ENCODE measurements around the gene ITPR2. TPM values are rescaled to one million over a fixed set of nuclear protein-coding genes. Genes with fewer than 3 reads are reported as not detected.

The ITPR2 gene
- total RNA-seq, 1 experiment from 2014 or later = 26.0 TPM

DNA sequence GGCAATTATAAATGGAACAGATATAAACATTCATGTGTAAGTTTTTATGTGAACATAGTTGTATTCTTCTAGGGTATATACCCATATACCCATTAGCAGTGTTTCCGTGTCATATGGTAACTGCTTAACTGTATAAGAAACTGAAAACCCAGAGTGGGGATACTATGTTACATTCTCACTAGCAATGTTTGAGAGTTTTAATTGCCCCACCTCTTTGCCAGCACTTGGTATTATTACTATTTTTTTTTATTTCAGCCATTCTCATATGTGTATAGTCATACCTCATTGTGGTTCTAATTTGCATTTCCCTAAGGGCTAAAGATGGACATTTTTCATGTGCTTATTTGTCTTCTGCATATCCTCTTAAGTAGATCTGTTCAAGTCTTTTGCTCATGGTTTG is 28.7 kb upstream of the ITPR2 start:
- no peak for DNase-seq
- no peaks in the 10 kb centered on the region; the same call in 1 of the 2 replicates for H3K9me2 ChIP-seq (ENCODE audit: insufficient read depth)
- H4K20me1 ChIP-seq (ENCODE audit: insufficient read depth) = no peaks in the 10 kb centered on the region
- no peaks in the 10 kb centered on the region for H3K27me3 ChIP-seq (ENCODE audit: insufficient read depth, low read depth)
- 0 out of 2 replicates have a peak, but pooled peaks cover 2% of the 10 kb centered on the region for H3K9me3 ChIP-seq (ENCODE audit: insufficient read depth, low read depth)
- H3F3A ChIP-seq (ENCODE audit: insufficient read depth, low read depth) = no peaks in the 10 kb centered on the region
- CTCF ChIA-PET = no interaction called here
- no peak overlapping the region for H3K4me3 ChIP-seq
- H3K4me2 ChIP-seq = no peak overlapping the region
- POLR2A ChIA-PET (ENCODE audit: unreplicated experiment) = no interaction called here
- BruUV-seq (replicated peaks) = no TSS peak
- no peaks in the 10 kb centered on the region for H3K79me2 ChIP-seq (ENCODE audit: low read depth)
- no peak overlapping the region for H3K27ac ChIP-seq
- no peak for TF ChIP-seq EZH2 (IDR thresholded peaks at IDR 0.05; ENCODE audit: low read depth)
- TF ChIP-seq, protein P1, sequence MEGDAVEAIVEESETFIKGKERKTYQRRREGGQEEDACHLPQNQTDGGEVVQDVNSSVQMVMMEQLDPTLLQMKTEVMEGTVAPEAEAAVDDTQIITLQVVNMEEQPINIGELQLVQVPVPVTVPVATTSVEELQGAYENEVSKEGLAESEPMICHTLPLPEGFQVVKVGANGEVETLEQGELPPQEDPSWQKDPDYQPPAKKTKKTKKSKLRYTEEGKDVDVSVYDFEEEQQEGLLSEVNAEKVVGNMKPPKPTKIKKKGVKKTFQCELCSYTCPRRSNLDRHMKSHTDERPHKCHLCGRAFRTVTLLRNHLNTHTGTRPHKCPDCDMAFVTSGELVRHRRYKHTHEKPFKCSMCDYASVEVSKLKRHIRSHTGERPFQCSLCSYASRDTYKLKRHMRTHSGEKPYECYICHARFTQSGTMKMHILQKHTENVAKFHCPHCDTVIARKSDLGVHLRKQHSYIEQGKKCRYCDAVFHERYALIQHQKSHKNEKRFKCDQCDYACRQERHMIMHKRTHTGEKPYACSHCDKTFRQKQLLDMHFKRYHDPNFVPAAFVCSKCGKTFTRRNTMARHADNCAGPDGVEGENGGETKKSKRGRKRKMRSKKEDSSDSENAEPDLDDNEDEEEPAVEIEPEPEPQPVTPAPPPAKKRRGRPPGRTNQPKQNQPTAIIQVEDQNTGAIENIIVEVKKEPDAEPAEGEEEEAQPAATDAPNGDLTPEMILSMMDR (conservative IDR thresholded peaks at IDR 0.05) = no peak
- H2AFZ ChIP-seq = no peak overlapping the region
- no peaks in the 10 kb centered on the region for H3K36me3 ChIP-seq (ENCODE audit: low read depth)
- intact Hi-C loops (cut with micrococcal nuclease; ENCODE audit: unreplicated experiment) = no loop called here
- no peaks in the 10 kb centered on the region for H3K4me1 ChIP-seq (replicated peaks; ENCODE audit: insufficient read depth)

DNA sequence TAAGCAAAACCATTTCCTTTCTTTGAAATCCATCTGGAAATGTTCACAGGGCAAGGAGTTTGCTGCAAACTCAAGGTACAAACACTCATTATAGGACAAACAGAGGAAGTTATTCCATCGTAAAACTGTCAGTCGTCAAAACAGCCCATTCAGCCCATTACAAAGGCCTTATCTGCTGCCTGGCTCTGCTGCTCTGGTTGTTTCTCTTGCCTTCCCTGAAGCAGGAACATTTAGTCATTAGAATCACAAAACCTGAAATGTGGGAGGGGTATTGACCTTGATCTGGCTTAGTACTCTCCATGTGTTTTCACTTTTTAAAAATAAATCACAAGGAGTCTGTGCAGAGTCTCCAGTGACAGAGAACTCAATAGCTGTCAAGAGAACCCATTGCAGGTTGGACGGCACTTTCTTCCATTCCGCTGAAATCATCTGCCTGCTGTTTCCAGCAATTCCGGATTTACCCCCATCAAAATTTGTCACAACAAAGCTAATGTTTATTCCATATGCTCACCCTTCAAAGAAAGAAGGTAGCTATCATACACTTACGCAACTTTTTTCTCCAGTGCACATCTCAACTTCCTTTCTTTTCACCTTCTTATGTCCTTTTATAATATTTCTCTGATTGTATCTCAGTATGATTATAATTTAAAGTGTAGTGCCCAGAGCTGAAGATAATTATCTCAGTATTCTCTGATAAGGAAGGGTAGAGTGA is 24.6 kb upstream of the ITPR2 start:
- Histone ChIP-seq H3K79me2 (ENCODE audit: low read depth) (no peaks in the 10 kb centered on the region), H3K36me3 (ENCODE audit: low read depth) (no peaks in the 10 kb centered on the region), H3K4me3 (no peak overlapping the region), H4K20me1 (ENCODE audit: insufficient read depth) (no peaks in the 10 kb centered on the region), H3K9me3 (ENCODE audit: insufficient read depth, low read depth) (0 out of 2 replicates have a peak, but pooled peaks cover 4% of the 10 kb centered on the region), H3F3A (ENCODE audit: insufficient read depth, low read depth) (no peaks in the 10 kb centered on the region), H2AFZ (no peak overlapping the region), H3K27ac (no peak overlapping the region), H3K4me2 (no peak overlapping the region), H3K4me1 (replicated peaks; ENCODE audit: insufficient read depth) (no peaks in the 10 kb centered on the region), H3K9me2 (ENCODE audit: insufficient read depth) (no peaks in the 10 kb centered on the region), H3K27me3 (ENCODE audit: insufficient read depth, low read depth) (no peaks in the 10 kb centered on the region)
- ChIA-PET POLR2A (ENCODE audit: unreplicated experiment) (interaction anchor here (0.6 kb wide), 1 partner anchor 18 kb away, joined by 8 read pairs; no protein-coding TSS in a partner anchor), CTCF (no interaction called here)
- no peak for DNase-seq
- BruUV-seq (replicated peaks) = no TSS peak
- TF ChIP-seq EZH2 (IDR thresholded peaks at IDR 0.05; ENCODE audit: low read depth) = no peak
- TF ChIP-seq, protein P1 (conservative IDR thresholded peaks at IDR 0.05) = no peak
- intact Hi-C loops (cut with micrococcal nuclease; ENCODE audit: unreplicated experiment) = loop anchor here (10.0 kb wide), 1 partner anchor 287 kb away; no protein-coding TSS in a partner anchor

DNA sequence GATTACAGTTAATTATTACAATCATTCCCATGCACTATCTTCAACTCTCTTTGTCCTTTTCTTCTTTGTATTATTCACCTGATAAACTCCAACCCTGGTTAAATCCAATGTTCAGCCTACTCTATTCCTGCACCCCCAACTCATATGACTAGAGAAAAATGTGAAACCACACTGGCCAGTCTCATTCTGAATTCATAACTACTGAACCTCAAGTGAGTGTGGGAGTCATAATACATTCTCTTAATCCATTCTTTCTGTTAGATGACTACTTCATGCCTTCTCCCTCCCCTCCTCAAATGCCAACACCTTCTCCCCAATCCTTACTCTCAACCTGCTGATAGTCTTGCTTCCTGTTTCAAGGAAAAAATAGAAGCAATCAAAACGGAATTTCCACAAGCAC is 22.3 kb upstream of the ITPR2 start:
- TF ChIP-seq, protein P1 (conservative IDR thresholded peaks at IDR 0.05) = no peak
- TF ChIP-seq EZH2 (IDR thresholded peaks at IDR 0.05; ENCODE audit: low read depth) = no peak
- Histone ChIP-seq H3K27me3 (ENCODE audit: insufficient read depth, low read depth) (no peaks in the 10 kb centered on the region), H3K9me2 (ENCODE audit: insufficient read depth) (no peaks in the 10 kb centered on the region), H3K4me2 (no peak overlapping the region), H3K36me3 (ENCODE audit: low read depth) (no peaks in the 10 kb centered on the region), H3F3A (ENCODE audit: insufficient read depth, low read depth) (no peaks in the 10 kb centered on the region), H3K4me3 (no peak overlapping the region), H3K4me1 (replicated peaks; ENCODE audit: insufficient read depth) (no peaks in the 10 kb centered on the region; the same call in 1 of the 2 replicates), H4K20me1 (ENCODE audit: insufficient read depth) (no peaks in the 10 kb centered on the region), H2AFZ (no peak overlapping the region), H3K27ac (no peak overlapping the region), H3K9me3 (ENCODE audit: insufficient read depth, low read depth) (0 out of 2 replicates have a peak, but pooled peaks cover 4% of the 10 kb centered on the region), H3K79me2 (ENCODE audit: low read depth) (no peaks in the 10 kb centered on the region)
- BruUV-seq (replicated peaks) = no TSS peak
- intact Hi-C loops (cut with micrococcal nuclease; ENCODE audit: unreplicated experiment) = loop anchor here (10.0 kb wide), 1 partner anchor 289 kb away; no protein-coding TSS in a partner anchor
- ChIA-PET POLR2A (ENCODE audit: unreplicated experiment) (no interaction called here), CTCF (interaction anchor here (1.0 kb wide), 1 partner anchor 450 kb away, joined by 3 read pairs; no protein-coding TSS in a partner anchor)
- no peak for DNase-seq

Data from PC-9 (cell line).